B cell (primary cell): ENCODE results near the gene NT5C. TPM values are rescaled to one million over a fixed set of nuclear protein-coding genes. Genes with fewer than 3 reads are reported as not detected.
A peak's percentile ranks its signal among the peaks of the same experiment; 100 is the strongest.

Source experiments
- ATAC-seq: fragments of 200-7000 bp; cut with Tn5 transposase; one replicate; pipeline ENCODE4 v1.10.0; 2021; ENCODE audit warnings: low read depth, mild to moderate bottlenecking, moderate number of reproducible peaks, moderate library complexity
- CTCF ChIA-PET: fragments of 350-600 bp; sonication (Branson Sonifier 250); formaldehyde crosslinking; loops from one replicate; lab custom pipeline; 2021; ENCODE audit warnings: antibody characterized with exemption, inconsistent platforms; lab: Charles Lee
- POLR2A ChIA-PET: fragments of 350-600 bp; sonication (Branson Sonifier 250); formaldehyde crosslinking; loops from one replicate; lab custom pipeline; 2021; ENCODE audit warnings: antibody characterized with exemption; lab: Charles Lee
- DNase-seq: peaks from one replicate; pipeline ENCODE4 v3.0.0; 2013
- H2AFZ ChIP-seq: 2 replicates; pipeline ENCODE4 v1.6.1; 2012; ENCODE audit warnings: mild to moderate bottlenecking, low read depth, low read length; ENCODE audit not compliant: insufficient read depth, poor library complexity, severe bottlenecking
- H3K27ac ChIP-seq, 2 donors: 1 replicate in 1 of 2; 2 replicates in 1 of 2; pipeline ENCODE4 v1.5.1; 2012 to 2013; ENCODE audit warnings: low read length in 2 of 2, mild to moderate bottlenecking in 2 of 2, moderate library complexity in 1 of 2
- H3K27me3 ChIP-seq, 4 experiments: fragments of 200-600 bp in 1 of 4; sonication (generic) in 1 of 4; replicated peaks in 1 of 4; 1 replicate in 2 of 4; 2 replicates in 2 of 4; pipeline versions ENCODE4 v1.6.1 to v1.7.0; 2013 to 2016; ENCODE audit warnings: low read length in 3 of 4, mild to moderate bottlenecking in 2 of 4, mixed read lengths in 1 of 4, moderate library complexity in 1 of 4; ENCODE audit not compliant: insufficient read depth in 4 of 4, control insufficient read depth in 3 of 4; ENCODE audit errors: control extremely low read depth in 1 of 4
- H3K36me3 ChIP-seq, 2 experiments: replicated peaks in 1 of 2; 1 replicate in 1 of 2; 2 replicates in 1 of 2; pipeline versions ENCODE4 v1.6.1 to v1.7.1; 2013; ENCODE audit warnings: low read length in 1 of 2; ENCODE audit not compliant: insufficient read depth in 2 of 2, control insufficient read depth in 1 of 2; ENCODE audit errors: control extremely low read depth in 1 of 2, extremely low read depth in 1 of 2
- H3K4me1 ChIP-seq, 2 donors: fragments of 200-600 bp in 1 of 2; sonication (generic) in 1 of 2; 1 replicate in 1 of 2; 2 replicates in 1 of 2; pipeline versions ENCODE4 v1.5.1 to v1.6.1; 2013 to 2017; ENCODE audit warnings: low read length in 2 of 2; ENCODE audit not compliant: control insufficient read depth in 2 of 2, insufficient read depth in 2 of 2
- H3K4me2 ChIP-seq: replicated peaks from 2 replicates; pipeline ENCODE3; 2012; ENCODE audit warnings: mild to moderate bottlenecking, low read depth, low read length; ENCODE audit not compliant: poor library complexity, severe bottlenecking
- H3K4me3 ChIP-seq, 5 experiments: fragments of 200-600 bp in 1 of 5; sonication (generic) in 1 of 5; 1 replicate in 3 of 5; 2 replicates in 2 of 5; pipeline versions ENCODE4 v1.5.1 to v1.7.0; 2011 to 2016; ENCODE audit warnings: low read length in 4 of 5, mild to moderate bottlenecking in 4 of 5, low read depth in 2 of 5, control low read depth in 1 of 5, moderate library complexity in 1 of 5; ENCODE audit not compliant: insufficient read depth in 1 of 5; ENCODE audit errors: control extremely low read depth in 1 of 5, extremely low read depth in 1 of 5
- H3K79me2 ChIP-seq: fragments of 200-600 bp; sonication (generic); one replicate; pipeline ENCODE4 v1.6.0; 2016; ENCODE audit warnings: low read length; ENCODE audit not compliant: control insufficient read depth, insufficient read depth
- H3K9ac ChIP-seq: fragments of 200-600 bp; sonication (generic); 2 replicates; pipeline ENCODE4 v1.6.1; 2017; ENCODE audit warnings: mild to moderate bottlenecking, low read length, moderate library complexity
- H3K9me3 ChIP-seq, 3 donors: one replicate each; pipeline versions ENCODE4 v1.6.1 to v1.7.1; 2013; ENCODE audit warnings: low read length in 2 of 3; ENCODE audit not compliant: control insufficient read depth in 2 of 3, insufficient read depth in 1 of 3; ENCODE audit errors: control extremely low read depth in 1 of 3
- H4K20me1 ChIP-seq: 2 replicates; pipeline ENCODE4 v1.6.0; 2012; ENCODE audit warnings: mild to moderate bottlenecking, low read length; ENCODE audit not compliant: insufficient read depth, control insufficient read depth, poor library complexity, severe bottlenecking
- H3K27ac Mint-ChIP-seq: one replicate; pipeline ENCODE4 v1.8.0; 2021; ENCODE audit warnings: mixed read lengths
- H3K27me3 Mint-ChIP-seq: one replicate; pipeline ENCODE4 v1.8.0; 2021; ENCODE audit warnings: mixed read lengths
- H3K4me1 Mint-ChIP-seq: one replicate; pipeline ENCODE4 v1.8.0; 2021; ENCODE audit warnings: mixed read lengths
- H3K4me3 Mint-ChIP-seq: one replicate; pipeline ENCODE4 v1.8.0; 2021; ENCODE audit warnings: mixed read lengths
- H3K9me3 Mint-ChIP-seq: one replicate; pipeline ENCODE4 v1.8.0; 2022; ENCODE audit warnings: mixed read lengths; ENCODE audit not compliant: insufficient read depth
- EZH2 ChIP-seq: IDR thresholded peaks from 2 replicates; pipeline ENCODE4 v1.6.1; 2012; ENCODE audit warnings: borderline replicate concordance, low read depth, mild to moderate bottlenecking, moderate library complexity, low read length; ENCODE audit not compliant: insufficient read depth, poor library complexity, severe bottlenecking
- WGBS: methylation state at CpG from one replicate; pipeline ENCODE4 v1.1.5; 2013; ENCODE audit warnings: missing lambda C conversion rate; ENCODE audit not compliant: insufficient coverage; 5-methylcytosine and 5-hydroxymethylcytosine counted together
- intact Hi-C: fragments of 100-400 bp; cut with micrococcal nuclease; formaldehyde crosslinking; loops from one replicate; pipeline ENCODE4 v1.10.0; 2022
- polyA plus RNA-seq: library from polyadenylated mRNA; depleted of rRNA; stranded (reverse); fragments of >200 nt; gene quantifications from 2 replicates; pipeline ENCODE4 v1.2.3, GENCODE V29; 2012
- total RNA-seq, 2 donors: library from RNA; stranded (reverse); fragments of 120-200 nt in 1 of 2; gene quantifications; 1 replicate in 1 of 2; 2 replicates in 1 of 2; pipeline versions ENCODE4 v1.2.3 to v1.2.4, GENCODE V29; 2013 to 2022
- TF ChIP-seq, protein P1 (sequence below): fragments of 200-600 bp; IDR thresholded peaks from one replicate; pipeline ENCODE4 v1.8.0; 2022; ENCODE audit warnings: antibody characterized with exemption, mild to moderate bottlenecking

The NT5C gene
- total and polyA plus RNA-seq, 2 donors (not counting 1 experiment from before 2014, with no cell fraction given): 98.9 to 184 TPM

DNA sequence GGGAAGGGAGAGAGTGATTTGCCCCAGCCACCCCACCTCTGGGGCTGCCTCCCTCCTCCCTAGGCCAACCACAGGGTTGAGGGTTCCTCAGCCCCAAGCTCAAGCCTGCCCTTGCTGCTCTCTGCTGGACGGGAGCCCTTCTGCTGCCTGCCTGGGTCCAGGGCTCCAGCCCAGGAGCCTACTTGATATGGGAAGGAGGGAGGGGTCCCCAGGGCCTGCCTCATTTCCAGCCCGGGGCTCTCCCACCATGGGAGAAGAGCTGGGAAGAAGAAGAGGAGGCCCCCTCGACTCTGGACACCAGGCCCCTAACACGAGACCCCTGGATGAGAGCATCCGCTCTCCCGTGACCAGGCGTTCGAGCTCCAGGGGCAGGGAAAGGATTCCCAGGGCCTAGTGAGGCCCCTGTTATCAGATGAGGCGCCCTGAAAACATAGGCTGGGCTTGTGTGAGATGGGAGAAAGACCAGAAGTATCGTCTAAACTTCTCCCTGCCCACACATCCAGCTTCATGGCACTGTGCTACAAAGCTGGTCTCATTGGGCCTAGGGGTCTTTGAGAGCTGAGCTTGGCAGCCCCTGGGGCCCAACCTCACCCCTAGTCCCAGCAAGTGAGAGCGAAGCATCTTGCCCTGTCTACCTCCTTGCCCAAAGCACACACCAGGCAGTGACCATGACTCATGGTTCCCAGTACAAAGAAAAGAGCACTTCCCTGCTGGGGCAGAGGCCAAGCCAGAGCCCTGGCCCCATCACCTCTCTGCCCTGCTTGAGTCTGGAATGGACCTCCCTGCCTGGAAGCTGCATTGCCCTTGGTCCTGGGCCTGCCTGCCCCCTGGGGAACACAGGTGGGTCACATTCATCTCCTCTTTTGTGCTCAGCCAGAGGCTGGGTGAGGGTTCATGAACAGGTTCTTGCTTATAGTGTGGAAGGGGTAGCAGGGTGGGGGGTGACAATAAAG lies 42.8 kb downstream of the NT5C start:
- WGBS: 91% methylated on average over 10 of the region's 11 CpGs
- Mint-ChIP-seq H3K4me1 (peaks cover 16% of the 10 kb centered on the region), H3K27ac (peak overlapping the region; percentile 56), H3K27me3 (peaks cover 3% of the 10 kb centered on the region), H3K4me3 (peak overlapping the region; percentile 83), H3K9me3 (no peaks in the 10 kb centered on the region)
- no peak for TF ChIP-seq EZH2
- TF ChIP-seq, protein P1, sequence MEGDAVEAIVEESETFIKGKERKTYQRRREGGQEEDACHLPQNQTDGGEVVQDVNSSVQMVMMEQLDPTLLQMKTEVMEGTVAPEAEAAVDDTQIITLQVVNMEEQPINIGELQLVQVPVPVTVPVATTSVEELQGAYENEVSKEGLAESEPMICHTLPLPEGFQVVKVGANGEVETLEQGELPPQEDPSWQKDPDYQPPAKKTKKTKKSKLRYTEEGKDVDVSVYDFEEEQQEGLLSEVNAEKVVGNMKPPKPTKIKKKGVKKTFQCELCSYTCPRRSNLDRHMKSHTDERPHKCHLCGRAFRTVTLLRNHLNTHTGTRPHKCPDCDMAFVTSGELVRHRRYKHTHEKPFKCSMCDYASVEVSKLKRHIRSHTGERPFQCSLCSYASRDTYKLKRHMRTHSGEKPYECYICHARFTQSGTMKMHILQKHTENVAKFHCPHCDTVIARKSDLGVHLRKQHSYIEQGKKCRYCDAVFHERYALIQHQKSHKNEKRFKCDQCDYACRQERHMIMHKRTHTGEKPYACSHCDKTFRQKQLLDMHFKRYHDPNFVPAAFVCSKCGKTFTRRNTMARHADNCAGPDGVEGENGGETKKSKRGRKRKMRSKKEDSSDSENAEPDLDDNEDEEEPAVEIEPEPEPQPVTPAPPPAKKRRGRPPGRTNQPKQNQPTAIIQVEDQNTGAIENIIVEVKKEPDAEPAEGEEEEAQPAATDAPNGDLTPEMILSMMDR: no peak
- Histone ChIP-seq H3K9me3 (no peaks in the 10 kb centered on the region), H3K36me3 (no peaks in the 10 kb centered on the region), H3K4me2 (peak overlapping the region; percentile 98), H3K79me2 (no peaks in the 10 kb centered on the region), H3K9ac (peak overlapping the region; percentile 80), H2AFZ (peak overlapping the region; percentile 85), H3K27me3 (peaks cover 0 to 7% (median 0%) of the 10 kb centered on the region in 4 experiments), H3K27ac (peak overlapping the region in 1 of 2 donors; percentile 70), H4K20me1 (no peaks in the 10 kb centered on the region), H3K4me1 (peaks cover 11 to 19% of the 10 kb centered on the region in 2 donors), H3K4me3 (peak overlapping the region in 4 of 5 experiments; percentile 53 to 76 (median 60))
- POLR2A ChIA-PET: interaction anchor here (0.5 to 0.6 kb wide), 3 partner anchors 265 to 768 kb away, joined by 3 to 5 read pairs (median 4); no protein-coding TSS in a partner anchor
- ATAC-seq (no peak), DNase-seq (no peak)
- intact Hi-C loops: no loop called here
- CTCF ChIA-PET: interaction anchor here (0.7 to 2.0 kb wide), 5 partner anchors 16 to 128 kb away, joined by 3 to 6 read pairs (median 4); partner anchors contain the start of gene MRPL58
